GM21526 (cell line): ENCODE results near the gene SPATA16.
"Not testable (repeated sequence)": the region's sequence is repeated elsewhere in the genome, so short reads cannot be mapped to it uniquely, and the experiment has no call there.

Experiments used
- ATAC-seq: cut with Tn5 transposase; IDR thresholded peaks from one replicate; pipeline ENCODE4 v1.9.1; 2021; ENCODE audit warnings: moderate library complexity; ENCODE audit not compliant: unreplicated experiment, low FRiP score

SPATA16 gene

GRCh38 chr3:173065543-173065981 lies 75.5 kb downstream of the SPATA16 start:
- no peak for ATAC-seq

DNA sequence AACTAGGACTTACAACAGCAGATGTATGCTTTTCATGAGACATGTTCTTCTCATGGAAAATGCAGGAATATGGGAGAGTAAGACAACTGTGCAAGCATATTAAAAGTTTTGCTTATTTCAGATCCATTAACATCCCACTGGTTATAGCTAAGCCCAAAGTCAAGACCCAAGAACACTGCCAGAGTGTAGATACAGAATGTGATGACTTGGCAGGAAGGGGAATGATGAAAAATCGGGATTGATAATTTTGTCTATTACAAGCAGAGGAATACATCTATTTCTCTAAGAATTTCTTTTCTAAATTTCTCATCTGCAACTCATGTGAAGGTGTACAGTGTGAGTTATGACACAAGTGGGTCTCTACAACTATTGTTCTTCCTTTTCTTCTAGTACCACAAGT lies 76.4 kb downstream of the SPATA16 start:
- no peak for ATAC-seq

DNA sequence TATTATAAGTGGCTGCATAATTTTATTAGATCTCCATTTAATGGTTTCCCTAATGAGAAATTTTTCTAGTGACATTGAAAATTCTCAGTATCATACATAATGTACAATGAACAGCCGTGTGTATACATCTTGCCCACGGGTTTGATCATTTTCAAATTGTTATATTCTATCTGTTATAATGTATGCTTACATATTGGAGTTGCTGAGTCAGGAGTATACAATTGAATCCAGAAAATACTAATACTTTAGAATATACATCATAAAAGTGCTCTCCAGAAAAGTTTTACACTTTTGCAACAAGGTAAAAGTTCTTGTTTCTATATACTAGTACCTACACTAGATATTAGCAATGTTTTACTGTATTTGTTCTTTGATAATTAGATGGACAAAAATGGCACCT lies 82.8 kb downstream of the SPATA16 start:
- ATAC-seq: no peak

DNA sequence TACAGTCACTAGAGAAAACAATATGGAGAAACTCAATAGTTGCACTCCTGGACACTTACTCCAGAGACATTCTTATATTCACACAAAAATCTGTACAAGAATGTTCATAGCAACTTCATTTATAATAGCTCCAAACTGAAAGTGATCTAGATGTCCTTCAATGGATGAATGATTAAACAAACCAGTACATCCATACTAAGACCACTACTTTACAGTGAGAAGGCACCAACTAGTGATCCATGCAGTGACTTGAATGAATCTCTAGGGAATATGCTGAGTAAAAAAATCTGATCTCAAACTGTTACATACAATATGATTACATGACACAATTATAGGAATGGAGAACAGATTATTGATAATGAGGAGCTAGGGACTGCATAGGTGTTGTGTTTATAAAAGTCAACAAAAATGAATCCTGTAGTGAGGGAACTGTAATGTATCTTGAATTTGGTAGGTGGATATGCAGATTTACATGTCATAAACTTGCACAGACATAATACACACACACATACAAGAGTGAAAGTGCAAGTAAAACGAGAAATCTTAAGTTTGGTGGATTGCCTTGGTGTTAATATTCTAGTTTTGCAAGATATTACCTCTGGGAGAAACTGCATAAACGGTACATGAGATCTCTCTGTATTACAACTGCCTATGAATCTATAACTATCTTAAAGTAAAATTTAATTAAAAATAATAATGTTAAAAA lies 85.7 kb downstream of the SPATA16 start:
- no peak for ATAC-seq

GRCh38 chr3:173049360-173049759 lies 91.7 kb downstream of the SPATA16 start:
- ATAC-seq: no peak

DNA sequence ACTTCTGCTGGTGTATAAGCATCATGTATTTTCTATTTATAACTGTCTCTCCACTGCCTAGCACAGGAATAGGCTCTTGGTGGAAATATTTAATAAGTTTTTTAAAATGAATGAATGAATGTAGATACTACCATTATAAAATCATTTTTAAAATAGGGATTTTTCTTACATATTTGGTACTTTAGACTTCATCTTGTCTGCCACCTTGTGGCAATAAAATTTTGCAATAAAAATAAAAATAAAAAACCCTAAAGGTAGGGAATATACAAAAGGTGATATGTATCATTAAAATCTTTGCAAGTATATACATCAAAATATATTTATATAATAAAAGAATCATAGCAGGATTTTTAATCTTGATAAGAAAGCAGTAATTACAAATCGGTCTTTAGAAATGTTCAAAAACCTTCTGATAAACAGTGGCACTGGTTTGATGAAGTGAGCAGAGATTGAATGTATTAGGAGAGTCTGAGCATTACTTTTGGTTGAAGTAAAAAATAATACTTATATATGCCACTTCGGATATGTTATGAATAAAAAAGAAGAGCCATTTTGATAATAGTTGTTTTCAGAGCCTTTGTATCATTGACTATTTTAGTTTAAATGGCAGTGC lies 95.2 kb downstream of the SPATA16 start:
- no peak for ATAC-seq

DNA sequence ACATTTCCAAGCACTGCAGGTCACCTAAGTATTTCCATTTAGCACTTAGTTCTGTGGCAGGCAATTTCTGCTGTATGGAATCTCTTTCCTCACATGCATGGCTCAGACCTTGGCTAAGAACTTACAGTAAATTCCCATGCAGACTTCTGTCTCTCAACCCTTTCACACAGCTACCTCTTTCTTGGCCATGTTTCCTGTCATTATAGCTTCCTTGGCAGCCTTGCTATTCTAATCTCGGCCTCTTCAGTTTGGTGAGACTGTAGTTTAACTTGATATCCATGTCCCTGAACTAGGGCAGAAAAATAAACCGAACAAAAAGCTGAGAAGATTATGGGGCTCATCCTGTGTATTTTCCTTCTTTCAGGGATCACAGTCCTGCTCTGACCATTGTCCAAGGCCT lies 96.0 kb downstream of the SPATA16 start:
- ATAC-seq: no peak

DNA sequence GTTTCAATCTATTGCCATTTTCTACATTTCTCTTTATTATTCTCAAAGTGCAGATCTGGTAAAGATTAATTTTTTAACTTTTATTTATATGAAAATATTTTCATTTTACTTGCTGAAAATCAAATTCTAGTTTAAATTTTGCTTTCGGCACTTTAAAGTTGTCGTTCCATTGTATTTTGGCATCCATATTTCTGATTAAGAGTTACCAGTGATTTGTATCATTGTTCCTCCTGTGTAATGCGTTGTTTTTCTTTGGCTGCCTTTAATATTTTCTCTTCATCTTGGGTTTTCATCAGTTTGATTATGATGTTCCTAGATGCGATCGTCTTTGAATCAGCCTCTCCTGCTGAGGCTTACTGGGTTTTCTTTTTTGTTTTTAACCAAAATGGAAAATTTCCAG lies 97.3 kb downstream of the SPATA16 start:
- no peak for ATAC-seq

- no peak for ATAC-seq
These were observed 102.6 kb downstream of the SPATA16 start for GRCh38 chr3:173038484-173038871.

DNA sequence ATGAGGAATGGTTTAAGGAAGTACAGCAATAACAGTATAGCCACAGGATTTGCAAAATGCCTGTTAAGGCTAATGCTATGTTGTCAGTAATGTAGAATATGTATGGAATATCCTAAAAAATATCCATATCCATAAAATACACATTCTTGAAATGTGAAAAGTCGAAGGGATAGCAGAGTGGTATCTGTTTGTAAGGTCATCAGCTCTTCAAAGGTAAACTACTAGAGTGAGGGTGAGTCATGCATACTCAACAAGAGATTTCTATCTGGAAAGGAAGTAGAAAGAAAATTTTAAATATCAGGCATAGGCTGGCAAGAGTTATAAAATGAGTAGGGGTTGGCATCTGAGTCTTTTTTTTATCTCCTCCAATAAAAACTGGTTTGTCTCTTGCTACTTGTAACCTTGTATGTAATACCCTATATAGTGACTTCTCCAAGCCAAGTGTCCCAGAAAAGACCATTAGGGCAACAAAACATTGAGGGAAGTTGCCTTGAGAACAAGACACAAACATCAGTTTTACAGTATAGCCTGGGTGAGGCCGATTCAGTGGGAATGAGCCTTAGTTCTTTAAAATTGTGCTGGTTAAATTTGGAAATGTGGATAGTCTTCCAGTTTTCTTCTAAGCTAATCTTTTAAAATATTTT lies 103.1 kb downstream of the SPATA16 start:
- ATAC-seq: no peak

DNA sequence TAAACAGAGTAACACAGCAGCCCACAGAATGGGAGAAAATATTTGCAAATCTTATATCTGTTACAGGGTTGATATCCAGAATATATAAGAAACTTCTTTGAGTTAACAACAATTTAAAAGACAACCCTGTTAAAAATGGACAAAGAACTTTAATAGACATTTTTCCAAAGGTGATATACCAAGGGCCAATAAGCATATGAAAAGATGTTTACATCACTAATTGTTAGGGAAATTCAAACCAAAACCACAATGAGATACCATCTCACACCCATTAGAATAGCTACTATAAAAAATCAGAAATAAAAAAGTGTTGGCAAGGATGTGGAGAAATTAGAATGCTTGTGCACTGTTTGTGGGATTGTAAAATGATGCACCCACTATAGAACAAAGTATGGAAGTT lies 110.8 kb downstream of the SPATA16 start:
- no peak for ATAC-seq

GRCh38 chr3:173028351-173028750 lies 112.7 kb downstream of the SPATA16 start:
- no peak for ATAC-seq

DNA sequence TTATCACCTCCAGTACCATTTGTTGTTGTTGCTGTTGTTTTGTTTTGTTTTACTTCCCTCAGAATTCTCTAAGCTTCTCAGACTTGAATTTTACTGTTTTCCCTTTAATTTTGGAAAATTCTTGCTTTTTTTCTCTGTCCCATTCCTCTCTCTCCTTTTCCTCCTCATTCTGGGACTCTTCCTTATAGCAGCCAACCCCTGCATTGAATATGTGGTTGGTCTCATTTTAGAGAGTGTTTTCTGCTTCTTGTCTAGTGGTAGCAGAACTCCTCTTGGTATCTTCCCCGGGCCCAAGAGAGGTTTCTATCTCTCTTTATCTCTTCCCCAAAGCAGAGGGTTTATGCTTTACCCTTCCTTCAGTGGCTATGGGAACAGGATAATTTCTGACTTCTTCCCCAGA lies 113.6 kb downstream of the SPATA16 start:
- ATAC-seq: no peak

DNA sequence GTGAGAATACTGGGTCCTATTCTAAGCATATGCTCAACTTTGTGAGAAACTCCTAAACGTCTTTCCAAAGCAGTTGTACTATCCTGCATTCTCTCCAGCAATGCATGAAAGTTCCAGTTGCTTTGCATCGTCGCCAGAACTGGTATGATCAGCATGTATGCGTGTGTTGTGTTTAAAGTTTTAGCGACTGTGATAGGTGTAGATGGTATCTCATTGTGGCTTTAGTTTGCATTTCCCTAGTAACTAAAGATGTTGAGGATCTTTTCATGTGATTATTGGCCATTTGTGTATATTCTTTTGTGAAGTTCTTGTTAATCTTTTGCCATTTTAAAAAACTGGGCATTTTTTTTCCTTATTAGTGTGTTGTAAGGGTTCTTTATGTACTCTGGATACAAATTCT lies 115.1 kb downstream of the SPATA16 start:
- ATAC-seq: no peak

GRCh38 chr3:173021547-173022185 lies 119.4 kb downstream of the SPATA16 start:
- no peak for ATAC-seq

DNA sequence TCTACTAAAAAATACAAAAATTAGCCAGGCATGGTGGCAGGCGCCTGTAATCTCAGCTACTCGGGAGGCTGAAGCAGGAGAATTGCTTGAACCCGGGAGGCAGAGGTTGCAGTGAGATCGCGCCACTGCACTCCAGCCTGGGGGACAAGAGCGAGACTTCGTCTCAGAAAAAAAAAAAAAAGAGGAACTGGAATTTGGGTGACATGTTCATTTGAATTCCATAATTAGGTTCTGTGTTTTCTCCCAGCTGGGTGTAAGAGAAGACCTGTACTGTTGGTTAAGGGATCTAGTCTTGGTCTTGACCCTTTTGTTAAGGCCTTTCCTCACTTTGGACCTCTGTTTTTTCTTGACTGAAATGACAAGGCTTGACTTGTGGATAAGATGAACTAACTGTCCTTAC lies 120.9 kb downstream of the SPATA16 start:
- ATAC-seq: not testable (repeated sequence)

DNA sequence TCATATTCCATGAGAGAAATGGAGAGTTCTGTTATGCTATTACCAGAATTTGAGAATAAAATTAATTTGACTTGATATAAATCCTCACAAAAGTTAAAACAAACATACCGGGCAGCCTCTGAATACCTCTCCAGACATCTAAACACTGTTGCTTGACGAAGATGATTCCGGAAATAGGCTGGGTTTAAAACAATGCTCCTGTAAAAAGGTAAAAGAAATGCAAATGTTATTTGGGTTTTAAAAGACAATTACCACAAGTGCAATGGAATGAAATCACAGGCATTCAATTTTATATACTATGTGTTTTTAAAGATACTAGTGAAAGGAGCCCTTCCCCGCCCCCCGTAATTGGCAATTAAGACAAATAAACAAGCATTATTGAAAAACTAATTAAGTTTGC lies 121.7 kb downstream of the SPATA16 start:
- ATAC-seq: no peak

GRCh38 chr3:173018758-173019157 lies 122.3 kb downstream of the SPATA16 start:
- no peak for ATAC-seq

GRCh38 chr3:173013219-173013832 lies 127.7 kb downstream of the SPATA16 start:
- ATAC-seq: no peak

- ATAC-seq: no peak
These were observed 131.6 kb downstream of the SPATA16 start for GRCh38 chr3:173009410-173009809.

GRCh38 chr3:173008978-173009377 lies 132.1 kb downstream of the SPATA16 start:
- no peak for ATAC-seq
